PC-3 (cell line): ENCODE measurements around the gene TMCO5A.

Experiments
- CTCF ChIP-seq: fragments of 300-600 bp; sonication (generic); conservative IDR thresholded peaks from 2 replicates; pipeline ENCODE4 v1.5.1; 2017; ENCODE audit warnings: antibody characterized with exemption, low read depth, mild to moderate bottlenecking, low read length
- EZH2 ChIP-seq: fragments of 300-600 bp; sonication (generic); IDR thresholded peaks from one replicate; pipeline ENCODE4 v1.6.1; 2017; ENCODE audit warnings: antibody characterized with exemption, mild to moderate bottlenecking, low read length; ENCODE audit not compliant: unreplicated experiment

GRCh38 chr15:37903919-37904625 lies 30.4 kb upstream of the TMCO5A start:
- TF ChIP-seq CTCF (no peak), EZH2 (no peak)
